HepG2 (cell line): ENCODE measurements around the gene SH2D6. TPM values are rescaled to one million over a fixed set of nuclear protein-coding genes. Genes with fewer than 3 reads are reported as not detected.

Source experiments
- DR1 ChIP-seq: sonication (generic); formaldehyde crosslinking; IDR thresholded peaks from 2 replicates; pipeline ENCODE4 v1.8.0; 2021; ENCODE audit warnings: mild to moderate bottlenecking, missing genetic modification reagents, inconsistent platforms
- KDM6A ChIP-seq: IDR thresholded peaks from 2 replicates; pipeline ENCODE4 v1.6.1; 2016; ENCODE audit warnings: low read depth
- PHF20 ChIP-seq: sonication (generic); formaldehyde crosslinking; IDR thresholded peaks from 2 replicates; pipeline ENCODE4 v1.5.0; 2020; ENCODE audit warnings: mild to moderate bottlenecking, missing genetic modification reagents
- ZMAT3 ChIP-seq: sonication (generic); formaldehyde crosslinking; conservative IDR thresholded peaks from 2 replicates; pipeline ENCODE4 v1.7.0; 2021; ENCODE audit warnings: missing genetic modification reagents
- ZNF253 ChIP-seq: sonication (generic); formaldehyde crosslinking; IDR thresholded peaks from 2 replicates; pipeline ENCODE4 v1.8.0; 2022; ENCODE audit warnings: mild to moderate bottlenecking, missing genetic modification reagents, borderline replicate concordance
- ZNF331 ChIP-seq: sonication (generic); formaldehyde crosslinking; IDR thresholded peaks from 2 replicates; pipeline ENCODE4 v1.4.0; 2020; ENCODE audit warnings: missing genetic modification reagents
- ZNF562 ChIP-seq: sonication (generic); formaldehyde crosslinking; IDR thresholded peaks from 2 replicates; pipeline ENCODE4 v1.8.0; 2022; ENCODE audit warnings: missing genetic modification reagents, borderline replicate concordance
- polyA plus RNA-seq, 8 experiments: library from polyadenylated mRNA; depleted of rRNA in 3 of 8; stranded (reverse) in 7 of 8; unstranded in 1 of 8; fragments of >200 nt; fragmentation: Illumina TruSeq in 4 of 8; extraction: Trizol in 4 of 8; gene quantifications; 2 replicates each; pipeline versions ENCODE4 v1.2.1 to v1.2.3, GENCODE V29; 2011 to 2016; ENCODE audit warnings: low read depth in 4 of 8, missing spikeins in 1 of 8, mixed read lengths in 1 of 8; ENCODE audit not compliant: insufficient read depth in 1 of 8
- total RNA-seq, 5 experiments: library from RNA; depleted of rRNA; stranded (reverse); fragments of >200 nt; fragmentation: Illumina TruSeq; extraction: Trizol; gene quantifications; 2 replicates each; pipeline ENCODE4 v1.2.3, GENCODE V29; 2016; ENCODE audit warnings: low read depth in 1 of 5
- TF ChIP-seq, protein P1 (sequence below): sonication (generic); formaldehyde crosslinking; IDR thresholded peaks from 2 replicates; pipeline ENCODE4 v1.8.0; 2022; ENCODE audit warnings: mild to moderate bottlenecking, missing genetic modification reagents, moderate library complexity
- TF ChIP-seq, protein P2 (sequence below): sonication (generic); formaldehyde crosslinking; IDR thresholded peaks from 2 replicates; pipeline ENCODE4 v1.4.0; 2020; ENCODE audit warnings: missing genetic modification reagents
- TF ChIP-seq, protein P3 (sequence below): sonication (generic); formaldehyde crosslinking; conservative IDR thresholded peaks from 2 replicates; pipeline ENCODE4 v1.4.0; 2020; ENCODE audit warnings: mild to moderate bottlenecking, missing genetic modification reagents, moderate library complexity
- TF ChIP-seq, protein P4 (sequence below): IDR thresholded peaks from 2 replicates; pipeline ENCODE4 v1.4.0; 2020; ENCODE audit warnings: mild to moderate bottlenecking, missing genetic modification reagents
- TF ChIP-seq, protein P5 (sequence below): sonication (generic); formaldehyde crosslinking; IDR thresholded peaks from 2 replicates; pipeline ENCODE4 v1.4.0; 2020; ENCODE audit warnings: mild to moderate bottlenecking, missing genetic modification reagents

SH2D6 gene
- total and polyA plus RNA-seq, 2 of the 13 experiments (the other 11 are each of a cell fraction or from before 2014, with no cell fraction given) = 0.11 to 0.26 TPM

DNA sequence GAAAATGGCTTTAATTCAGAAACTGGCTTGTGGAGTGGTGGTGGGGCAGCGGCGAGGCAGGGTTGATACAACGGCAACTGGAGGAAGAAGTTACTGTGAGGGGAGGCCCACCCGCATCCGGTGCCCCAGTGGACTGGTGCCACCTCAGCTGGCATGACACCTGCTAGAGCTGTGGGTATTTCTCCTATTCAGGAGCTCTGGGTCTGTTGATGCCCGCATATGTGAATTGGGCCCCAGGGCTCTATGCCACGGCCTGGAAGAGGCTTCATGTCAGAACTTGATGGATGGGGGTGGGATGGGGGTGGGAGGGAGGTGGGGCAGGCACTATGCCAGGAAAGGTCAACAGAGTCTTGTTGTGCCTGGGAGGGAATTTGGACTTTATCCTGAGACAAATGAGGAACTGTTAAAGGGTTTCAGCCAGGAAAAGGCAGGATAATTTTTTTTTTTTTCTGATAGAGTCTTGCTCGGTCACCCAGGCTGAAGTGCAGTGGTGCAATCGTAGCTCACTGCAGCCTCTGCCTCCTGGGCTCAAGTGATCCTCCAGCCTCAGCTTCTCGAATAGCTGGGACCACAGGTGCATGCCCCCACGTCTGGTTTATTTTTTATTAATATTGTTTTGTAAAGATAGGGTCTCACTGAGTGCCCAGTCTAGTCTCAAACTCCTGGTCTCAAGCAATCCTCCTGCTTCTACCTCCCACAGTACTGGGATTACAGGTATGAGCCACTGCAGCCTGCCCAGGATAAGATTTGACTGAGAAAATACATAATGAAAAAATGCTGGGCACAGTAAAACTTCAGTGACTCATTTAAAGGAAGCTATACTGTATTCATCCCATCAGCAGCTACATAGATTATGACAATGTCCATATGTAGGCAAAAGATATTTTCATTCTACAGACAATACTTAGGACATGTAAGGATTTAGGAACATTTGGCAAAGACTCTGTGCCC lies 52.6 kb downstream of the SH2D6 start (continued):
- no peak for TF ChIP-seq ZNF253 (CRISPR knock-in tag)
- no peak for TF ChIP-seq ZMAT3 (CRISPR knock-in tag)
- TF ChIP-seq KDM6A (CRISPR knock-in tag) = peak; percentile 60; the same call in 1 of the 2 replicates
- TF ChIP-seq, protein P1, sequence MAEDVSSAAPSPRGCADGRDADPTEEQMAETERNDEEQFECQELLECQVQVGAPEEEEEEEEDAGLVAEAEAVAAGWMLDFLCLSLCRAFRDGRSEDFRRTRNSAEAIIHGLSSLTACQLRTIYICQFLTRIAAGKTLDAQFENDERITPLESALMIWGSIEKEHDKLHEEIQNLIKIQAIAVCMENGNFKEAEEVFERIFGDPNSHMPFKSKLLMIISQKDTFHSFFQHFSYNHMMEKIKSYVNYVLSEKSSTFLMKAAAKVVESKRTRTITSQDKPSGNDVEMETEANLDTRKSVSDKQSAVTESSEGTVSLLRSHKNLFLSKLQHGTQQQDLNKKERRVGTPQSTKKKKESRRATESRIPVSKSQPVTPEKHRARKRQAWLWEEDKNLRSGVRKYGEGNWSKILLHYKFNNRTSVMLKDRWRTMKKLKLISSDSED (CRISPR knock-in tag) = no peak
- peak; percentile 63; the same call in 1 of the 2 replicates for TF ChIP-seq ZNF331 (CRISPR knock-in tag)
- peak; percentile 42; the same call in 1 of the 2 replicates for TF ChIP-seq PHF20 (CRISPR knock-in tag)
- TF ChIP-seq, protein P2, sequence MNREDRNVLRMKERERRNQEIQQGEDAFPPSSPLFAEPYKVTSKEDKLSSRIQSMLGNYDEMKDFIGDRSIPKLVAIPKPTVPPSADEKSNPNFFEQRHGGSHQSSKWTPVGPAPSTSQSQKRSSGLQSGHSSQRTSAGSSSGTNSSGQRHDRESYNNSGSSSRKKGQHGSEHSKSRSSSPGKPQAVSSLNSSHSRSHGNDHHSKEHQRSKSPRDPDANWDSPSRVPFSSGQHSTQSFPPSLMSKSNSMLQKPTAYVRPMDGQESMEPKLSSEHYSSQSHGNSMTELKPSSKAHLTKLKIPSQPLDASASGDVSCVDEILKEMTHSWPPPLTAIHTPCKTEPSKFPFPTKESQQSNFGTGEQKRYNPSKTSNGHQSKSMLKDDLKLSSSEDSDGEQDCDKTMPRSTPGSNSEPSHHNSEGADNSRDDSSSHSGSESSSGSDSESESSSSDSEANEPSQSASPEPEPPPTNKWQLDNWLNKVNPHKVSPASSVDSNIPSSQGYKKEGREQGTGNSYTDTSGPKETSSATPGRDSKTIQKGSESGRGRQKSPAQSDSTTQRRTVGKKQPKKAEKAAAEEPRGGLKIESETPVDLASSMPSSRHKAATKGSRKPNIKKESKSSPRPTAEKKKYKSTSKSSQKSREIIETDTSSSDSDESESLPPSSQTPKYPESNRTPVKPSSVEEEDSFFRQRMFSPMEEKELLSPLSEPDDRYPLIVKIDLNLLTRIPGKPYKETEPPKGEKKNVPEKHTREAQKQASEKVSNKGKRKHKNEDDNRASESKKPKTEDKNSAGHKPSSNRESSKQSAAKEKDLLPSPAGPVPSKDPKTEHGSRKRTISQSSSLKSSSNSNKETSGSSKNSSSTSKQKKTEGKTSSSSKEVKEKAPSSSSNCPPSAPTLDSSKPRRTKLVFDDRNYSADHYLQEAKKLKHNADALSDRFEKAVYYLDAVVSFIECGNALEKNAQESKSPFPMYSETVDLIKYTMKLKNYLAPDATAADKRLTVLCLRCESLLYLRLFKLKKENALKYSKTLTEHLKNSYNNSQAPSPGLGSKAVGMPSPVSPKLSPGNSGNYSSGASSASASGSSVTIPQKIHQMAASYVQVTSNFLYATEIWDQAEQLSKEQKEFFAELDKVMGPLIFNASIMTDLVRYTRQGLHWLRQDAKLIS (CRISPR knock-in tag) = no peak
- TF ChIP-seq DR1 (CRISPR knock-in tag) = no peak
- no peak for TF ChIP-seq ZNF562 (CRISPR knock-in tag)
- TF ChIP-seq, protein P3, sequence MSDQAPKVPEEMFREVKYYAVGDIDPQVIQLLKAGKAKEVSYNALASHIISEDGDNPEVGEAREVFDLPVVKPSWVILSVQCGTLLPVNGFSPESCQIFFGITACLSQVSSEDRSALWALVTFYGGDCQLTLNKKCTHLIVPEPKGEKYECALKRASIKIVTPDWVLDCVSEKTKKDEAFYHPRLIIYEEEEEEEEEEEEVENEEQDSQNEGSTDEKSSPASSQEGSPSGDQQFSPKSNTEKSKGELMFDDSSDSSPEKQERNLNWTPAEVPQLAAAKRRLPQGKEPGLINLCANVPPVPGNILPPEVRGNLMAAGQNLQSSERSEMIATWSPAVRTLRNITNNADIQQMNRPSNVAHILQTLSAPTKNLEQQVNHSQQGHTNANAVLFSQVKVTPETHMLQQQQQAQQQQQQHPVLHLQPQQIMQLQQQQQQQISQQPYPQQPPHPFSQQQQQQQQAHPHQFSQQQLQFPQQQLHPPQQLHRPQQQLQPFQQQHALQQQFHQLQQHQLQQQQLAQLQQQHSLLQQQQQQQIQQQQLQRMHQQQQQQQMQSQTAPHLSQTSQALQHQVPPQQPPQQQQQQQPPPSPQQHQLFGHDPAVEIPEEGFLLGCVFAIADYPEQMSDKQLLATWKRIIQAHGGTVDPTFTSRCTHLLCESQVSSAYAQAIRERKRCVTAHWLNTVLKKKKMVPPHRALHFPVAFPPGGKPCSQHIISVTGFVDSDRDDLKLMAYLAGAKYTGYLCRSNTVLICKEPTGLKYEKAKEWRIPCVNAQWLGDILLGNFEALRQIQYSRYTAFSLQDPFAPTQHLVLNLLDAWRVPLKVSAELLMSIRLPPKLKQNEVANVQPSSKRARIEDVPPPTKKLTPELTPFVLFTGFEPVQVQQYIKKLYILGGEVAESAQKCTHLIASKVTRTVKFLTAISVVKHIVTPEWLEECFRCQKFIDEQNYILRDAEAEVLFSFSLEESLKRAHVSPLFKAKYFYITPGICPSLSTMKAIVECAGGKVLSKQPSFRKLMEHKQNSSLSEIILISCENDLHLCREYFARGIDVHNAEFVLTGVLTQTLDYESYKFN (CRISPR knock-in tag) = peak; percentile 80
- TF ChIP-seq, protein P4, sequence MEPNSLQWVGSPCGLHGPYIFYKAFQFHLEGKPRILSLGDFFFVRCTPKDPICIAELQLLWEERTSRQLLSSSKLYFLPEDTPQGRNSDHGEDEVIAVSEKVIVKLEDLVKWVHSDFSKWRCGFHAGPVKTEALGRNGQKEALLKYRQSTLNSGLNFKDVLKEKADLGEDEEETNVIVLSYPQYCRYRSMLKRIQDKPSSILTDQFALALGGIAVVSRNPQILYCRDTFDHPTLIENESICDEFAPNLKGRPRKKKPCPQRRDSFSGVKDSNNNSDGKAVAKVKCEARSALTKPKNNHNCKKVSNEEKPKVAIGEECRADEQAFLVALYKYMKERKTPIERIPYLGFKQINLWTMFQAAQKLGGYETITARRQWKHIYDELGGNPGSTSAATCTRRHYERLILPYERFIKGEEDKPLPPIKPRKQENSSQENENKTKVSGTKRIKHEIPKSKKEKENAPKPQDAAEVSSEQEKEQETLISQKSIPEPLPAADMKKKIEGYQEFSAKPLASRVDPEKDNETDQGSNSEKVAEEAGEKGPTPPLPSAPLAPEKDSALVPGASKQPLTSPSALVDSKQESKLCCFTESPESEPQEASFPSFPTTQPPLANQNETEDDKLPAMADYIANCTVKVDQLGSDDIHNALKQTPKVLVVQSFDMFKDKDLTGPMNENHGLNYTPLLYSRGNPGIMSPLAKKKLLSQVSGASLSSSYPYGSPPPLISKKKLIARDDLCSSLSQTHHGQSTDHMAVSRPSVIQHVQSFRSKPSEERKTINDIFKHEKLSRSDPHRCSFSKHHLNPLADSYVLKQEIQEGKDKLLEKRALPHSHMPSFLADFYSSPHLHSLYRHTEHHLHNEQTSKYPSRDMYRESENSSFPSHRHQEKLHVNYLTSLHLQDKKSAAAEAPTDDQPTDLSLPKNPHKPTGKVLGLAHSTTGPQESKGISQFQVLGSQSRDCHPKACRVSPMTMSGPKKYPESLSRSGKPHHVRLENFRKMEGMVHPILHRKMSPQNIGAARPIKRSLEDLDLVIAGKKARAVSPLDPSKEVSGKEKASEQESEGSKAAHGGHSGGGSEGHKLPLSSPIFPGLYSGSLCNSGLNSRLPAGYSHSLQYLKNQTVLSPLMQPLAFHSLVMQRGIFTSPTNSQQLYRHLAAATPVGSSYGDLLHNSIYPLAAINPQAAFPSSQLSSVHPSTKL (CRISPR knock-in tag) = peak; percentile 80
- TF ChIP-seq, protein P5, sequence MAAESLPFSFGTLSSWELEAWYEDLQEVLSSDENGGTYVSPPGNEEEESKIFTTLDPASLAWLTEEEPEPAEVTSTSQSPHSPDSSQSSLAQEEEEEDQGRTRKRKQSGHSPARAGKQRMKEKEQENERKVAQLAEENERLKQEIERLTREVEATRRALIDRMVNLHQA = no peak
